Hypothalamus (tissue), 51 donors: ENCODE results near the gene FZD8.

Experiments used
- DNase-seq, 51 donors: peaks; one replicate each; lab custom pipeline; 2025; lab: John Stamatoyannopoulos, UW

The FZD8 gene

GRCh38 chr10:35612385-35613106 lies 29.6 kb downstream of the FZD8 start:
- DNase-seq, result no peak

GRCh38 chr10:35611750-35612149 lies 30.3 kb downstream of the FZD8 start:
- no peak for DNase-seq

GRCh38 chr10:35608328-35608672 lies 33.8 kb downstream of the FZD8 start:
- no peak for DNase-seq

- peak in 4 of 51 donors; percentile 3 to 25 (median 10) for DNase-seq
Measured at GRCh38 chr10:35607475-35608327, 34.4 kb downstream of the FZD8 start.

GRCh38 chr10:35606430-35606829 lies 35.7 kb downstream of the FZD8 start:
- no peak for DNase-seq

- DNase-seq, result peak in 1 of 51 donors; percentile 44
Measured at GRCh38 chr10:35605191-35605590, 36.9 kb downstream of the FZD8 start, which contains the start of gene GJD4. GJD4 (plus strand) TSS chr10:35605341; CDS start chr10:35605568, 227 bp downstream.

GRCh38 chr10:35600193-35600592 lies 41.9 kb downstream of the FZD8 start:
- DNase-seq, result no peak

- DNase-seq, result no peak
Measured at GRCh38 chr10:35598379-35598778, 43.7 kb downstream of the FZD8 start.

- no peak for DNase-seq
Measured at GRCh38 chr10:35595106-35595505, 47.0 kb downstream of the FZD8 start.

GRCh38 chr10:35594115-35595079 lies 47.7 kb downstream of the FZD8 start:
- no peak for DNase-seq

GRCh38 chr10:35592441-35592840 lies 49.7 kb downstream of the FZD8 start:
- no peak for DNase-seq

GRCh38 chr10:35588836-35589235 lies 53.3 kb downstream of the FZD8 start:
- no peak for DNase-seq
